Astrocyte (in vitro differentiated cells and primary cell): Measurements from ENCODE around the gene TPM4.

Experiments used
- EZH2 ChIP-seq: IDR thresholded peaks from 2 replicates; pipeline ENCODE4 v1.6.1; 2012; ENCODE audit warnings: mild to moderate bottlenecking, low read length, inconsistent platforms; ENCODE audit not compliant: insufficient read depth
- TF ChIP-seq, protein P1 (sequence below): IDR thresholded peaks from 2 replicates; pipeline ENCODE4 v1.5.1; 2011; ENCODE audit warnings: low read depth, mild to moderate bottlenecking, inconsistent platforms, low read length, moderate library complexity; ENCODE audit not compliant: insufficient read depth

GRCh38 chr19:16073988-16074387 is 2.3 kb upstream of the TPM4 start:
- TF ChIP-seq EZH2 = no peak
- TF ChIP-seq, protein P1, sequence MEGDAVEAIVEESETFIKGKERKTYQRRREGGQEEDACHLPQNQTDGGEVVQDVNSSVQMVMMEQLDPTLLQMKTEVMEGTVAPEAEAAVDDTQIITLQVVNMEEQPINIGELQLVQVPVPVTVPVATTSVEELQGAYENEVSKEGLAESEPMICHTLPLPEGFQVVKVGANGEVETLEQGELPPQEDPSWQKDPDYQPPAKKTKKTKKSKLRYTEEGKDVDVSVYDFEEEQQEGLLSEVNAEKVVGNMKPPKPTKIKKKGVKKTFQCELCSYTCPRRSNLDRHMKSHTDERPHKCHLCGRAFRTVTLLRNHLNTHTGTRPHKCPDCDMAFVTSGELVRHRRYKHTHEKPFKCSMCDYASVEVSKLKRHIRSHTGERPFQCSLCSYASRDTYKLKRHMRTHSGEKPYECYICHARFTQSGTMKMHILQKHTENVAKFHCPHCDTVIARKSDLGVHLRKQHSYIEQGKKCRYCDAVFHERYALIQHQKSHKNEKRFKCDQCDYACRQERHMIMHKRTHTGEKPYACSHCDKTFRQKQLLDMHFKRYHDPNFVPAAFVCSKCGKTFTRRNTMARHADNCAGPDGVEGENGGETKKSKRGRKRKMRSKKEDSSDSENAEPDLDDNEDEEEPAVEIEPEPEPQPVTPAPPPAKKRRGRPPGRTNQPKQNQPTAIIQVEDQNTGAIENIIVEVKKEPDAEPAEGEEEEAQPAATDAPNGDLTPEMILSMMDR = no peak
